ENCODE measurements around the gene RBBP4. TPM values are rescaled to one million over a fixed set of nuclear protein-coding genes. Genes with fewer than 3 reads are reported as not detected.

RBBP4 gene
- total and polyA plus RNA-seq, 2 of the 8 experiments (the other 6 are each of a cell fraction or from before 2014, with no cell fraction given), result 147 to 397 TPM

GRCh38 chr1:32717503-32717902 is 66.5 kb downstream of the RBBP4 start (continued):
- TF ChIP-seq USF2 (IDR thresholded peaks at IDR 0.05; ENCODE audit: low read length), result no peak
